Measurements from ENCODE around the gene VCP.

Gene VCP

GRCh38 chr9:35072461-35073278 is at the start of gene VCP:
VCP (minus strand) TSS chr9:35072625; CDS start chr9:35072353, 272 bp downstream.
- peak; percentile 86 for DNase-seq

- DNase-seq: peak; percentile 70
Observed at GRCh38 chr9:35116898-35117551, 44.6 kb upstream of the VCP start.

- no peak for DNase-seq
Observed at GRCh38 chr9:35116539-35116897, 44.1 kb upstream of the VCP start.

GRCh38 chr9:35115680-35116538 is 43.5 kb upstream of the VCP start, which contains the start of gene ATOSB:
ATOSB (minus strand) TSS chr9:35115862; CDS start chr9:35108274, 7,588 bp downstream.
- DNase-seq: peak; percentile 95

GRCh38 chr9:35114840-35115628 is 42.6 kb upstream of the VCP start:
- DNase-seq: no peak

- no peak for DNase-seq
Observed at GRCh38 chr9:35114113-35114839, 41.9 kb upstream of the VCP start.

GRCh38 chr9:35112257-35113020 is 40.0 kb upstream of the VCP start:
- DNase-seq: no peak

GRCh38 chr9:35111001-35111933 is 38.8 kb upstream of the VCP start:
- peak; percentile 81 for DNase-seq

GRCh38 chr9:35110327-35110761 is 37.9 kb upstream of the VCP start:
- no peak for DNase-seq

GRCh38 chr9:35108946-35109575 is 36.6 kb upstream of the VCP start:
- no peak for DNase-seq

GRCh38 chr9:35108461-35108860 is 36.0 kb upstream of the VCP start:
- DNase-seq: no peak

- no peak for DNase-seq
Observed at GRCh38 chr9:35107297-35108290, 35.2 kb upstream of the VCP start.

- no peak for DNase-seq
Observed at GRCh38 chr9:35106343-35106730, 33.9 kb upstream of the VCP start.

- no peak for DNase-seq
Observed at GRCh38 chr9:35105571-35106342, 33.3 kb upstream of the VCP start.

- DNase-seq: no peak
Observed at GRCh38 chr9:35105126-35105525, 32.7 kb upstream of the VCP start.

GRCh38 chr9:35104586-35104985 is 32.2 kb upstream of the VCP start:
- DNase-seq: no peak

GRCh38 chr9:35103660-35104191 is 31.3 kb upstream of the VCP start:
- no peak for DNase-seq

Data from NCI-H2171 (cell line).